Stimulated activated CD4-positive, alpha-beta T cell treated with anti-CD3 and anti-CD28 coated beads, TNF-alpha, amount 100 ng/mL, for 48 hours (primary cell): Measurements from ENCODE around the gene IFNGR1.
A peak's percentile ranks its signal among the peaks of the same experiment; 100 is the strongest.

ENCODE experiments used
- DNase-seq, 3 donors: peaks; one replicate each; pipeline ENCODE4 v3.0.0-alpha.2; 2020; ENCODE audit warnings: low read depth in 3 of 3

Gene IFNGR1

DNA sequence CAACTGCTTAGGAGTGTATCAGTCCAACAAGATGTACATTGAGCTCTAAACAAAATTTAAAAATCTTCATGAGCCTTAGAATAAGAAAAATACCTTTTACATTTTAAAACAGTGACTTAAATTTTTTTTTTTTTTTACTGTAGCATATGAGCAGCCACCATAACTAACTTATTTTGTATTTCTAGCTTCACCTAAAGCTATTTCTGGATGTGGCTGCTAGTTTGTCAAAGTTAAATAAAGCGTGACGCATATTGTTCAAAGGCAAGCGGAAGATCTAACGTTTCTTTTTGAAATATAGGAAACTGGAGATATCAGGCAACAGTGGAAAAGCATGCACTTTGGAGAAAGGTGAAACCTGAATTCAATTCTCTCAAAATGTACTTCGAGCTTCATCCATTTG is 42.5 kb downstream of the IFNGR1 start:
- DNase-seq, result no peak

DNA sequence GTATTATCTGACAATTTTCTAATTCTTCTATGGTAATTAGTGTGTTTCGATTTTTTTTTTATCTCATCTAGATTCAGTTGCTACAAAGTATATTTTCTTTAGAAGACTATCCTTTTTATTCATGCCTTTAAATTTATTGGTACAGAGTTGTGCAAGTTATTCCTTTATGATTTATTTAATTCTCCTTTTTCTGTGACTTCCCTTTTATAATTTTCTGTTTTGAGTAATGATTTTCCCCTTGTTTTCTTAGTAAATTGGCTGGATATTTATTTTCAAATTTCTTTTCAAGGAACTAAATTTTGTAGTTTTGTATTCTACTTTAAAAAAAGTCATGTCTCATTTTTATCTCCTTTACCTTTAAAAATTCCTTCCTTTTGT is 43.3 kb downstream of the IFNGR1 start:
- no peak for DNase-seq

DNA sequence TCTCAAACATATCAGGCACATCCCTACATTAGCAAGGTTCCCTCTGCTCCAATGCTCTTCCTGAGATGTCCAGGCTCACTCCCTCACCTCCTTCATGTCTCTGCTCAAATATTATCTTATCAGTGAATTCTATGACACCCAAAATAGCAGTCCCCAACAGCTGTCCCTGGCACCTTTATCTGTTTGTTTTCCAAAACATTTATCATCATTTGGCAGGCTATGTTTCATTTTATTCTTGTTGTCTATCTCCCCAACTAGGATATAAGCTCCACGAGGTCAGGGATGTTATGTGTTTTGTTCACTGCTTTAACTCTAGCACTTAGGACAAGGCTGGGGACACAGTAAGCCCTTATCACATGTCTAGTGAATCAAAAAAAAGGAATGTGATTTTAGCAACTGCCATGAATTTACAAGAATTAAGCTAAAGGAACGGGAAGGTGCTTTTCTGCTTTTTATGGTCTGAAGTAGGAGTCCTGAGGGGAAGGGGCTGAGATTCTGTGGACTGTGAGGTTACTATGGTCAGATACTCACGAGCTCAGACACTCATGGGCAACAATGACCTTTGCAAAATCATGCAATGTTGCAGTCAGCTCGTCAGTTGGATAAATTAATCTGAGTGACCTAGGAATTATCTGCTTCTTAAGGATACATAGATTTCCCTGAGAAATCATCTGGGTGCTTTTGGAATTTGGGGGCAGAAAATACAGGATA is 43.9 kb downstream of the IFNGR1 start:
- no peak for DNase-seq

DNA sequence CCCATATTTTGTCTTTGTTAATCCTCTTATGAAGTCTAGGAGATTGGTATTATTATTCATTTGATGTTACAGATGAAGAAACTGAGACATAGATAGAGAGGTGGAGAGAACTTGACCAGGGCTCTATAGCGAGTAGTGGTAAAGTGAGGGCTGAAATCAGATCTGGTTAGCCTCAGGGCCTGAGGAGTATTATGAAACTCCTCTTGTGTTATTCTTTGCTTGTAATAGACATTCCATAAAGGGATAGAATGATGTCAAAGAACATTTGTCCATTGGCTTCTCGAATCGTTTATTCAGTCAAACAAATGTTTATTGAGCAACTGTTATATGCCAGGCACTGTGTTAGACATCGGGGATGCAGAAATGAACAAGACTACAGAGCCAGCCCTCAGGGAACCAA is 45.7 kb downstream of the IFNGR1 start, which contains the start of gene IL22RA2:
IL22RA2 (minus strand) TSS at position 144 of the 400 bp plus-strand sequence. CDS start 11,895 bp downstream, outside the sequence.
- DNase-seq, result no peak

DNA sequence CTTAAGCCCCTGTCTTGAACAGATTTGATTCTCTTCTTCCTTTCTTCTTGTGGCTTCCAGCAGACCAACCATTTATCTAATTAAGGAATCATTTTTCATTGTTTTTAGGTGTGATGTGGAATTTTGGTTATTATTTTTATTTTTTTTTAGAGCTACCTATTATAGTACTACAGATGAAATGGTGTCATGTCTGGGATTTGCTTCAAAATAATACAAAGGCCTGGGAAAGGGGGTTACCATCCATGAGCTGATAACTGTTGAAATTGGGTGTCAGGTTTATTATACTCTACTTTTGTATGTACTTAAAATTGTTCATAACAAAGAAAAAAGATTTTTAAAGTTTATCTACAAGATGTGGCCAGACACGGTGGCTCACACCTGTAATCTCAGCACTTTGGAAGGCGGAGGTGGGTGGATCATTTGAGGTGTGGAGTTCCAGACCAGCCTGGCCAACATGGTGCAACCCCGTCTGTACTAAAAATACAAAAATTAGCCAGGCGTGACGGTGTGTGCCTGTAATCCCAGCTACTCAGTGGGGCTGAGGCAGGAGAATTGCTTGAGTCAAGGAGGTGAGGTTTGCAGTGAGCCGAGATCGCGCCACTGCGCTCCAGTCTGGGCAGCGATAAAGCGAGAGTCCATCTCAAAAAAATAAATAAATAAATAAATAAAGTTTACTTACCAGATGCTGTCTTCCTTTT is 46.3 kb downstream of the IFNGR1 start:
- DNase-seq, result no peak

DNA sequence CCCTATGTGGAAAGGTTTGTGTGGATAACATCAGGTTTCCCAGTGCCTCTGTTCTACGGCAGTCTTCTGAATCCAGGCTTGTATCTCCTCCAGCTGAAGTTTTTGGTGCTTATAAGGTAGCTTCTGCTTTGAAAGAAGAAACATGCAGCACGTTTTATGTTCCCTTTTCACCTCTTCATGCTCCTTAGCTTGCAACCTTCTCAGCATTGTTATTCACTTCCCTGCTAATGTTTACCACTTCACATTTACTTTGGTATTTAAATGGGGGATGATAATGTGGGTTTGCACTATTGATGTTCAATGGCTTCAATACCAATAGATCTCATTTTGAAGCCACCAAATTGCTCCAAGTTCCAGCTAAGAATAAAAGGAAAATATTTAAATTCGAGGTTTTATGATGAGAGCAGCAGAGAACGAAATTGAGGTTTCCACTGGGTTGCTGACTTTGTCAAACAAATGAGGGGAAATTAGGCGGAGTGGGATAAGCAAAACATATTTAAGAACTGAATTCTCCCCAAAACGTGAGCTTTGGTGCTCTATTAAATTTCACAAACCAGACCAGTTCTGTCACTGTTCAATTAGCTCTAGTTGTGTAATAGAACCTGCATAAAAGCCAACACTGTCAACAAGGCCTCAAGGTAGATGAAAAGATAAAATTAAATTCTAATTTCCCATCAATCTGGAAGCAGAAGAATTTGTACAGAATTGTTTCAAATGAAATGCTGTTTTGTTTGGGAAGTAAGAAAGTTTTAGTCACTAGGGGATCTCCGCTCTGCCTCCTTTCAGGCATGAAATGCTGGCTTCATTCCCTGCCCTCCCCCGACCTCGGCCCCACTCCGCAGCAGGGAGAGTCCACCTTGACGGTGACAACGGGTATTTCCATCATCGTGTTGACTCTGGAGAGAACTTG is 47.1 kb downstream of the IFNGR1 start:
- no peak for DNase-seq

DNA sequence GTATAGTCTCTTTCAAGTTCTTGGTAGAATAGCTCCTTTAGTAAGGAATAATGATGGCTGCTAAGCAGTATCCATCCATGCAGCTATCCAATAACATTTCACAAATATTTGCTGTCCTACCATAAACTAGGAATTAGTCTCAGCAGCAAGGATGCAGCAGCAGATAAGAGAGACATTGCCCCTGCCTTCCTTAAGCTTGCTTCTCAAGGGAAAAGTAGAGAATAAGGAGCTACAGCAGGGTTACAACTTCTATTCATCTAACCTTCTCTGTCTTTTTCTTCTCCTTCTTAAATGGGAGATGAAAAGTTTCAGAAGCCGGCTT is 48.2 kb downstream of the IFNGR1 start:
- no peak for DNase-seq

DNA sequence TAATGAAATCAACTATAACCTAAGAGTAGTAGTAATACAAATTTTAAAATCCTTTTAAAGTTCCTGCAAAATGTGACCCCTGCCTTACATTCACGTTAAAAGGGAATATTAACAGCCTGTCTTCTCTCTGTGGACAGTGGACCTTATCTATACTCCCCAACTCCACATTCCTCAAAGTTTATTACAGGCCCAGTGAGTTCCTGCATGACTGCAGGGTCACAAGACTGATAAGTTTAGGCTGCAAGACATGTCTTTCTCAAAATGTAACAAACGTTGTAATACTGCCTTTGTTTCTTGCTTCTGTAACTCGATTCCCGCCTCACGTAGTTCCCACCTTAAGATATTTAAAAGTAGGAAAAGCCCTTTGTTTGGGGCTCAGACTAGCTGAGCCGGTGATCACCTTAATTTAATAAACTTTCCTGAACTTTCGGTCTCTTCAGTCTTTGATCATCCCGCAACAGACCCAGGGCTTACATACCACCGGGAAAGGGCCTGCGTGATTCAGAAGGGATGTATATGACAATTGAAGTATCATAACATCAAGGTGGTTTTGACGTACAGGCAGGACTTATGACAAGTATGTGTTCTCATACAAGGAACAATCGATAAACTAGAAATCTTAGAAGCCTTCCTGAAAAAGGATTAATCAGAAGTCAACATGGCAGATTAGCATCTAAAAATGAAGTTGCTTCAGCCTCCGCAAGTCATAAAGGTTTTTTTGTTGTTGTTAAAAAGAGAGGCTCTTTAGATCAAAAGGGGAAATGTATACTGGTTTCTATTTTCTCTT is 48.7 kb downstream of the IFNGR1 start:
- DNase-seq, result no peak

DNA sequence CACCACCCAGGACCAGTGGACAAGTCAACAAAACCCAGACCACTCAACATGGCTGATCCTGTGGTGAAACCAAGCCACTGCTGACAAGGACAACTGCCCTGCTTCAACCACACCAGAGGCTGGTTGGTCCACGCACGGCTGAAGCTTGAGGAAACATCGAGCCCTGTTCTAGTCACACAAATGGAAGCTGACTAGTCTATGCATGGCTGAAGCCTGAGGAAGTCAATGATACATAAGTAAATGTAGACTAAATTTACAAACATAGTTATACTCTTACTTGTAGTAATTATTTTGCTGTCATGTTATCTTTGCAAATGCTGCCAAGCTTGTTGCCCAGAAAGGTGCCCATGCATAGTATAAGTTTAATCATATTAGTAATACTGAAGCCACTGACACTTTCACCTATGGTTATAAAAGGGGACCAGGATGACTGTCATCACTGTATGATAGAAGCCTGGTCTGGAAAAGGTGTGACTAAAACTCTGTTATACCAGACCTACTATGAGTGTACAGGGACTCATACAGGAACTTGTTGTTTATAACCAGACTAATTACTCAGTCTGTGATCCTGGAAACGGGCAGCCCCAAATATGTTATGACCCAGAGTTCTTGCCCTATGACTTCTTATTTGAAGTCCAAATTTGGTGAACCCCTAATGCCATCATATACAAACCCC is 51.3 kb downstream of the IFNGR1 start:
- DNase-seq, result peak in 1 of 3 donors; percentile 28

DNA sequence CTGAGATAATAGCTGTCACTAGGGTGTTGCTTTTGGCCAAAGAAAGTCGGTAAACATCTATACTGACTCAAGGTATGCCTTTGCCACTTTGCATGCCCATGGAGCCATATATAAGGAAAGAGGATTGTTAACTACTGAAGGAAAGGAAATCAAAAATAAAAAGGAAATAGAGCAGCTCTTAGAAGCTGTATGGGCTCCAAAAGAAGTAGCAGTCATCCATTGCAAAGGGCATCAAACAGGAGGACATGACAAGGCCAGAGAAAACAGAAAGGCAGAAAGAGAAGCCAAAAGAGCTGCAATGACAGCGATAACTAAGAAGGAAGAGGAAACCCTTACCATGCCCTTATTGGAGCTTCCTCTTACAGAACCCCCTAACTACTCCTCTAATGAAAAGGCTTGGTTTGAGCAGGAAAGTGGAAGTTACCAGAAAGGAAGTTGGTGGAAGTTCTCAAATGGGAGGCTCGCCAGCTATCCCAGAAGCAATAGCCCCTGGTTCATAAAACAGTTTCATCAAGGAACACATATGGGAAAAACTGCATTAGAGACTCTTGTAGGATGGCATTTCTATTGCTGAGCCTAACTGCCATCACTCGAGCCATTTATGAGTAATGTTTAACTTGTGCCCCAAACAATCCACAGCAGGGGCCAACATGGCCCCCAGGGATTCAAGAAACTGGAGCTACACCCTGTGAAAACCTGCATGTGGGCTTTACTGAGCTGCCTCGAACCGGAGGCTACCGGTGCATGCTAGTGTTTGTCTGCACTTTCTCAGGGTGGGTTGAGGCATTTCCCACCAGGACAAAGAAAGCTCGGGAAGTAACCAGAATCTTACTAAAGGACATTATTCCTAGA is 52.7 kb downstream of the IFNGR1 start:
- DNase-seq, result no peak

DNA sequence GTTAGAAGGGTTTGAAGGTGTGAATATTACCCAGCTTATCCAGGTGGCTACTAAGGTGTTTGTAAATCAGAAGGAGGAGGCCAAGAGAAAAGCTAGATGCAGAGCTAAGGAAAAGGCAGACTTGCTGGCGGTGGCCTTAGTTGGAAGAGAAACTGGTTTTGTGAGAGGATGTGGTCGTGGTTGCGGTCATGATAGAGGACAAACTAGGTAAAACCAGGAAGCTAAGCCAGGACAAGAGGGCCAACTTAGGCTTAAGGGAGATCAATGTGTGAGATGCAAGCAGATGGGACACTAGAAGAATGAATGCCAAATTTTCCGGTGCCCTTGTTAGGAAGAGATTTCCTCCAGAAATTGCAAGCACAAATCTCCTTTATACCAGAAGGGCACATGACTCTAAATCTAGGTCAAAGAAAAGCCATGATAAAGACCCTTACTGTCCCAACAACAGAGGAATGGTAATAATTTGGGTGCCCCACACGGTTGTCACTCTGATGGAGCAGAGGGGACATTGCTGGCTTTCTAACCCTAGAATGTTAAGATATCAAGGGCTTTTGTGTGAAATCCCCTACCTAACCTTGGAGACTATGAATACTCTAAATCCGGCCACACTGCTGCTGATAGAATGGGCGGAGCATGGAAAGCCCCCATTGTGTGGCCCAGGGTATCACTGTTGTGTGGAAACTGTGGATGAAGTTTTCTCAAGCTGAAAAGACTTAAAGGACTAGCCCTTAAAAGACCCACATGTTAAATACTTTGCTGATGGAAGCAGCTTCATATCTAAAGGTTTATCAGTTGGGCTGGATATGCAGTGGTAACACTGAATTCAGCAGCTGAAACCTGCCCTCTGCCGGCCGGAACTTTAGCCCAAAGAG is 53.6 kb downstream of the IFNGR1 start:
- no peak for DNase-seq

DNA sequence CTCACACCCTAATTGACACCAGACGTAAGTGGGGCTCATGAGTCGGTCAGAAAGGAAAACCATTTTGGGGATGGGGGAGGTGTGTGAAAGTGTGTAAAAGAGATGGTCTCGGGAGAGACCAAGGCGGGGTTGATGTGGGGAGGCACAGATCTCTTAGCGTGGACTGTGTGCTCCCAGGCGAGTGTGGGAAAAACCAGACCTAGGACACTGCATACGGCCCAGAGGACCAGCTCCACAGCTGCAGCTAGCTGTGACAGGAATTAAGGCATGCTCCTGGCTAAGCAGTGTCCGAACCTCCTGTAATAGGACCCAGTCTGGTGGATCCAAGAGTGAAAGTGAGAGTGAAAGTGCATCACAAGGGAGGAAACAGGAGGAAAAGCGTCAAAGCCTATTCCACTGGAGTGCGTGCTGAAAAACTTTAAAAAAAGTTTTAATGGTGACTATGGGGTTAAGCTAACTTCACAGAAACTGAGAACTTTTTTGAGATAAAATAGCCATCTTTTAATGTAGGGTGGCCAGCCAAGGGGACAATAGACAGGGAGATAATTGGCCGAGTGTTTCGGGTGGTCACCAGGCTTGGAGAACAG is 55.4 kb downstream of the IFNGR1 start:
- DNase-seq, result no peak

DNA sequence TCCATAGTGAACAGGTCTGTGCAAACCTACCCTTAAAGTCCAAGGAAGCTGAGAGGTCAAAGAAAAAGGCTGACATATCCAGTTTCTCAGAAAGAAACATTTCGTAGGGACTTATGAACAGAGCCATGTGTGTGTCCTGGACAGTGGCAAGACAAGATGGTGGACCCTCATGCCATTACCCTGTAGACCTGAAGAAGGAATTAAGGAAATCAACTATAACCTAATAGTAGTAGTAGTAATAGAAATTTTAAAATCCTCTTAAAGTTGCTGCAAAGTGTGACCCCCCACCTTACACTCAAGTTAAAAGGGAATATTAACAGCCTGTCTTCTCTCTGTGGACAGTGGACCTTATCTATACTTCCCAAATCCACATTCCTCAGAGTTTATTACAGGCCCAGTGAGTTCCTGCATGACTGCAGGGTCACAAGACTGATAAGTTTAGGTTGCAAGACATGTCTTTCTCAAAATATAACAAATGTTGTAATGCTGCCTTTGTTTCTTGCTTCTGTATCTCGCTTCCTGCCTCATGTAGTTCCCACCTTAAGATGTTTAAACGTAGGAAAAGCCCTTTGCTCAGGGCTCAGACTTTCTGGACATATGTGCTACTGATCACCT is 56.4 kb downstream of the IFNGR1 start:
- DNase-seq, result no peak

DNA sequence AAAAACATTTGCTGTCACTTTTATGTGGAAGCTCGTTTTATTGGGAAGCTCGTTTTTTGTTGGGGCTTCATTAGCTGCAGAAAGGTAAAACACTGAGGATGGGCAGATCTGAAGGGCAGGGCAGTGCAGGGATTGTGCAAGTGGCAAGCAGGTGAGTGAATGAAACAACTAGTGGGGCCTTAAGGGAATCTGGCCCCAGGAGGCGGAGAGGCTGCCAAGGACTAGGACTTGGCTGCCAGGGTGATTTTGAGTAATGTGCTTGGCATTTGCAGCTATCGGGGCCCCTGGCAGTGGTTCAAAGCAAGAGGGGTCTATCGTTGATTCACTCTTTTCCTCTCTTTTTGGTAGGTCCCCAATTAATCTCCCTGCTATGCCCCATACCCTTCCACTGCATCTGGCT is 57.2 kb downstream of the IFNGR1 start:
- DNase-seq, result no peak

DNA sequence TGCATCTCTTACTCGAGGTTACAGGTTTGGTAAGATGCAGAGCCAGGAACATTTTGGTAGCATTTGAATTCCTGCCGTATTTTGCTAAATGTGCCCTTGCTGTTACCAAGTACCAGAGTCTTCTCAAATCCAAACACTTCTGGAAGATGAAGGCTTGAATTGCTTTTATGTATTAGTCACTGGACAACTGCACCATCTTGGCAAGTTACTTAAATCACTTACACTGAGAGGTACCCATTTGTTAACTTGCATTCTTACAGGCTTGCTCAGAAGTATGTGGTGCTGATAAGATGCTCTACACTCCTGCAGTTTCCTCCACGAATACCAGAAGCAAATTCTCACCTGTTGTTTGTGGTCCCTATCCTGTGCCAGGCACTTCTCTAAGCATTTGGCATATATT is 58.4 kb downstream of the IFNGR1 start:
- no peak for DNase-seq

DNA sequence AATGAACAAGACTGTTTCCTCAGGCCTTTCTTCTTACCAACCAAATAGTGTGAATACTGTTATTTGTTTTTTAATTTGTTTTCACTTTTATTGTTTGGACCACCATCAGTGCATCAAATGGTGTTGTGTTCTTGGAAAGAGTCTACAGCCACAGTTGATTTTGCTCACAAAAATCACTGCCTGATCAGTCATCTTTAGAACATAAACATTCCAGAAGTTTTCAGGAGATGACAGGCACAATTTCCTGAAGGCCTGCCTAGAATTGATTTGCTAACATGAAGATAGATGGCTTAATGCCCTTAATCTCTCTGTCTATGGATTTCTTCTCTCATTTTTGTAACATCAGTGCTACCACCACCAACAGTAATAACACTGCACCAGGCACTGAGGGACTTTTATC is 59.3 kb downstream of the IFNGR1 start:
- no peak for DNase-seq

DNA sequence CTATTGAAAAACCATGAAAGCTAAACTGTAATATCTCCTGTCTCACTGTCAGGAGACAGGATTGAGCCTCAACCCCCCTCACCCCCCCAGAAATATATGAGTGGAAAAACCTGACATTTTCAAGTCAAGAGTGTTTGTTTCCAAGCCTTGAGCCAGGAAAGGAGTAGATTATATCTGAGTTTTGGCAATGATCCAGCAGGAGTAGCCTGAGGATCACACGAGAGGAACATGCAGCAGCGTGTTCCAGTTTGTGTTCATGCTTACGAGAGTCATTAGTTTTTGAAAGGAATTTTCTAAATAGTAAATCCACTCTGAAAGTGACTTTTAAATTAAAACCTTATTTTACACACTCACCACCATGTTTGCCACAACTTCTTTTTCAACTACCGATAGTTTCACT is 61.6 kb downstream of the IFNGR1 start:
- no peak for DNase-seq

DNA sequence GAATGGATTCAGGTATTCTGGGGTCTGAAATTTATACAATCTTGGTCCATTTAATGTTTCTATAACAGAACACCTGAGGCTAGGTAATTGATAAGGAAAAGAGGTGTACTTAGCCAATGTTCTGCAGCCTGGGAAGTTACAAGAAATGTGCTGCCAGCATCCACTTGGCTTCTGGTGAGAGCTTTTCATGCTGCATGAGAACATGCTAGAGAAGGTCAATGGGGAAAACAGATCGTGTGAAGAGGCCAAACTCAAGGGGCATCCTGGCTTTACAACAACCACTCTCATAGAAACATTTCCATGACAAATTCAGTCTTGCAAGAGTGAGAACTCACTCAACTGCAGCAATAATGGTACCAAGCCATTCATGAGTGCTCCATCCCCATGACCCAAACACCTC is 62.5 kb downstream of the IFNGR1 start:
- DNase-seq, result no peak

DNA sequence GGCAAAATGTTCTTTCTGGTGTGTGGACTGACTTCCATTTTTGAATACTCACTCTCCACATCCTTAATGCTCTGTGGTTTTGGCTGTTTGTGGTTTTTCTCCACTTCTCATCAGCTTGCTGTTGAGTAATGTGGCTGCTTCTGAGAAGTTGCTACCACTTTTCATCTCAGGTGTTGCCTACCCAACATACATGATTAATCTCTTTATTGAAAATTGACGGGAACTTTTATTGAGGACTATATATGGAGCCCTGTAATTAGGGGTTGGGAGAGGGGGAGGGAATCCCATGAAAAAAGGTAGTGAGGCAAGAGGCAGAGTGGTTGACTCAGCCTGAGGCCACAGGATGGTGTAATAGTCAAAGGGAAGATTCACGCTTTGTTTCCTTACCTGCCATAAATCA is 63.4 kb downstream of the IFNGR1 start:
- DNase-seq, result no peak
